Adrenal gland (tissue), 5 donors: ENCODE results near the gene IL36G.

ENCODE experiments used
- CTCF ChIP-seq, 6 experiments: fragments of 450-650 bp in 4 of 6; fragments of 200-600 bp in 2 of 6; sonication (generic) in 1 of 6; IDR thresholded peaks; 1 replicate in 5 of 6; 2 replicates in 1 of 6; pipeline versions ENCODE4 v1.5.1 to v1.8.0; 2016 to 2021; ENCODE audit warnings: antibody characterized with exemption in 6 of 6, mild to moderate bottlenecking in 2 of 6, moderate library complexity in 1 of 6
- POLR2A ChIP-seq, 2 donors: fragments of 450-650 bp; IDR thresholded peaks; one replicate each; pipeline ENCODE4 v1.6.1; 2017; ENCODE audit warnings: antibody characterized with exemption in 2 of 2, mild to moderate bottlenecking in 2 of 2, moderate library complexity in 1 of 2
- donor health status: DM: no; HTN: no; CAD: no.

- TF ChIP-seq CTCF (IDR thresholded peaks at IDR 0.05) (no peak), POLR2A (IDR thresholded peaks at IDR 0.05) (no peak)
These were observed 11.8 kb downstream of the IL36G start for GRCh38 chr2:112989611-112990010.
